Stimulated activated CD8-positive, alpha-beta memory T cell treated with anti-CD3 and anti-CD28 coated beads, Interleukin-15, amount 100 ng/mL, for 24 hours (primary cell): ENCODE data around the gene RIMBP3B.
"Not testable (repeated sequence)": the region's sequence is repeated elsewhere in the genome, so short reads cannot be mapped to it uniquely, and the experiment has no call there.

Experiments
- DNase-seq: peaks from one replicate; pipeline ENCODE4 v3.0.0-alpha.2; 2020; ENCODE audit warnings: low read depth

Gene RIMBP3B

GRCh38 chr22:21383701-21384467, at the start of gene RIMBP3B:
Gene RIMBP3B (plus strand): TSS chr22:21383751. CDS start chr22:21383859, 108 bp downstream.
- DNase-seq = not testable (repeated sequence)

- DNase-seq = not testable (repeated sequence)
Measured at GRCh38 chr22:21357527-21357926, 26.0 kb upstream of the RIMBP3B start.

- DNase-seq = not testable (repeated sequence)
Measured at GRCh38 chr22:21360525-21360924, 23.0 kb upstream of the RIMBP3B start.

GRCh38 chr22:21362473-21362872, 21.1 kb upstream of the RIMBP3B start:
- not testable (repeated sequence) for DNase-seq

- not testable (repeated sequence) for DNase-seq
Measured at GRCh38 chr22:21363061-21363460, 20.5 kb upstream of the RIMBP3B start.

- DNase-seq = not testable (repeated sequence)
Measured at GRCh38 chr22:21363803-21364202, 19.7 kb upstream of the RIMBP3B start.

GRCh38 chr22:21364362-21364761, 19.2 kb upstream of the RIMBP3B start:
- DNase-seq = not testable (repeated sequence)

- DNase-seq = not testable (repeated sequence)
Measured at GRCh38 chr22:21365337-21365736, 18.2 kb upstream of the RIMBP3B start.

- DNase-seq = not testable (repeated sequence)
Measured at GRCh38 chr22:21368603-21369310, 14.8 kb upstream of the RIMBP3B start.

- DNase-seq = not testable (repeated sequence)
Measured at GRCh38 chr22:21375880-21376279, 7.7 kb upstream of the RIMBP3B start.

- DNase-seq = not testable (repeated sequence)
Measured at GRCh38 chr22:21384468-21385357, 1.2 kb downstream of the RIMBP3B start.

- DNase-seq = not testable (repeated sequence)
Measured at GRCh38 chr22:21389480-21389879, 5.9 kb downstream of the RIMBP3B start.

GRCh38 chr22:21390013-21390412, 6.5 kb downstream of the RIMBP3B start:
- not testable (repeated sequence) for DNase-seq

- DNase-seq = not testable (repeated sequence)
Measured at GRCh38 chr22:21394613-21395012, 11.1 kb downstream of the RIMBP3B start.

- not testable (repeated sequence) for DNase-seq
Measured at GRCh38 chr22:21401197-21401969, 17.8 kb downstream of the RIMBP3B start.

GRCh38 chr22:21402763-21403314, 19.3 kb downstream of the RIMBP3B start:
- DNase-seq = not testable (repeated sequence)

- DNase-seq = not testable (repeated sequence)
Measured at GRCh38 chr22:21407139-21407538, 23.6 kb downstream of the RIMBP3B start.

- DNase-seq = not testable (repeated sequence)
Measured at GRCh38 chr22:21407792-21408191, 24.2 kb downstream of the RIMBP3B start.

- DNase-seq = not testable (repeated sequence)
Measured at GRCh38 chr22:21416375-21416774, 32.8 kb downstream of the RIMBP3B start.

GRCh38 chr22:21417227-21417746, 33.7 kb downstream of the RIMBP3B start, which contains the start of gene HIC2:
Gene HIC2 (plus strand): TSS chr22:21417371. CDS start chr22:21442832, 25,461 bp downstream.
- not testable (repeated sequence) for DNase-seq
